GM20431 (cell line): ENCODE data around the gene NPAS2.

Experiments used
- in situ Hi-C: fragments of 300-500 bp; cut with MseI, MboI; formaldehyde crosslinking; loops from one replicate; pipeline ENCODE4 v1.15.0; 2020; ENCODE audit warnings: low sequenced_read_pairs; ENCODE audit not compliant: unreplicated experiment

Gene NPAS2

GRCh38 chr2:100852447-100852846 lies 32.5 kb downstream of the NPAS2 start:
- in situ Hi-C loops, result no loop called here

DNA sequence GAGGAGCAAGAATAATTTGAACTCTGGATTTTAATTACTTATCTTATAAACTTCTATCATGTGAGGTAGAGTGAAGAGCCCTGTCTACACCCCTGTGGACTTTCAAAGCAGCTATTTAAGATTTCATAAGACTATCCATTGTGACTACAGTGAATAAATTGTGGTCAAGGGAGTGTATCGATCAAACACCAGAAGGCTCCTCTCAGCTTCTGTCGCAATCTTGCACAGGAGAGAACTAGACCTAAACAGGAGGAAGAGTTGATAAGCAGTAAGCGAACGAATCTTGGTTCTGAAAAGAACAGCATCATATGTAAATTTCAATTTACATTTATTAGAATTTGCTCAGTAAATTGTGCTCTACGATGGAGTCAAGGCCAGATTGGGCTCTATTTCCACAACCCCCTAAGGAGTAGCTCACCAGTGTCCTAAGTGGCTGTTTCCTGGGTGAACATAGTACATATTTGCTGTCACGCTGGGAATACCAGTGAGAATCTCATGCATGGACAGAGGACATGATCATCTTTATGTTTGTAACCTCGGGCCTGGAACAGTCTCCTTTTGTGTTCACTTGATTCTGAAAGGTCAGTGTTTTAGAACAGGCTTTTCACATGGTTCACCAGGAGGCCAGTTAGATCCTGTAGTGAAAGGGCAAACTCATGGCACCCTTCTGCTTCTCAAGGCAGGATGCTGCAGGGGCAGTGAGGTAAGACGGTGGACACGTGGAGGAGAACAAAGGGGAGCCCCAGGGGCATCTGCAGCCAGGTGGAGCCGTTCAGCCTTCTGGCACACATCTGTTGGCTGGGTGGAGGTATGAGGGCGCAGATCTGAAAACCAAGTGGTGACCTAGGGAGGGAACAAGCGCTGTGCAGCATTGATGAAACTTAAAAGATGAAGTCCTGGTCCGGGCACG lies 33.3 kb downstream of the NPAS2 start:
- in situ Hi-C loops, result no loop called here

DNA sequence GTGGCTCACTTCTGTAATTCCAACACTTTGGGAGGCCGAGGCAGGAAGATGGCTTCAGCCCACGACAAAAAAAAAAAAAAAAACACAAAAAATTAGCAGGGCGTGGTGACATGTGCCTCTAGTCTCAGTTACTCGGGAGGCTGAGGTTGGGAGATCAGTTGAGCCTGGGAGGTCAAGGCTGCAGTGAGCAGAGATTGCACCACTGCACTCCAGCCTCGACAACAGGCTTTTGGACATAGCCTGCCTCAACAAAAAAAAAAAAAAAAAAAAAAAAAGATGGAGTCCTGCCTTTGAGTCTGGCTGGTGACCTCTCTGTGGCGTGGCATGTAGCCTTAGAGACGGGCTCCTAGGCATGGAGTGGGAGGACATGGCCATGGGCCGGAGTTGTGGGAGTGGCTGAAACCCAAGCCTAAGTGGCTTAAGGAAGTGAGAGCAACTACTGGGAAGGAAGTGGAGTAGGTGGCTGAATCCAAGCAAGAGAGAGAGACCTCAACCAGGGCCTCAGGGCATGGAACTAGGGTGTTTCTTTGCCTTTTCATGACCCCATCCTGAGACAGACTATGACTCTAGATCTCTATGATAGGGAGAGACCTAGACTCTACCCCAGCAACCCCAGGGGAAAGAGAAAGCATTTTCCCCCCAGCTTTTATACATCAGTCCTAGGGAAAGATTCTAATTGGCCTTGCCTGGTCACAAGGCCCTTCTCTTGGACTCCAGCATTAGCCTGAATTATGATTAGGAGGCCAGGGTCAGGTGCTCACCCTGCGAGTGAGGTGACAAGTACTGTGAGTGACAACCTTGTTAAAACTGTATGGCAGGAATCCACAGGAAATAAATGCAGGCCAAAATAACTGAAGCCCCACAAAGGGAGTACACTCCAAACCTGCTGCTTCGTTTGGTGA lies 34.2 kb downstream of the NPAS2 start:
- in situ Hi-C loops, result no loop called here

DNA sequence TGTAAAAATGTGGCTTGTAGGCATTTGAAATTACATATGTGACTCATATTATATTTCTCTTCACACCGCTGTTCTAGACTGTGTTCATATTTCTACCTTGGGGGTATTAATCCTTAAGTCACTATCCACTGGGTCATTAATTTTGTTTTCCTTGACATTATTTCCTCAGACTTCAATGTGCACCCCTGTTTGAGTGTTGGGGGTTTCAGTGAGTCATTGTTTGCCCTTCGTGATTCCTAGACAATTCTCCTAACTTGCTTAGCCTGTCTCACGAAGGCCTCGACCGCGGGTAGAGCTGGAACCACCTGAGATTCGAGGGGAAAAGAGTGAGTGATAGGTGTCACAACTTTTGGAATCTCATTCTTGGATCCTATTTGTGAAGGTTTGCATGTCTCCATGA lies 35.1 kb downstream of the NPAS2 start:
- in situ Hi-C loops, result no loop called here

GRCh38 chr2:100855606-100856005 lies 35.7 kb downstream of the NPAS2 start:
- in situ Hi-C loops, result no loop called here

DNA sequence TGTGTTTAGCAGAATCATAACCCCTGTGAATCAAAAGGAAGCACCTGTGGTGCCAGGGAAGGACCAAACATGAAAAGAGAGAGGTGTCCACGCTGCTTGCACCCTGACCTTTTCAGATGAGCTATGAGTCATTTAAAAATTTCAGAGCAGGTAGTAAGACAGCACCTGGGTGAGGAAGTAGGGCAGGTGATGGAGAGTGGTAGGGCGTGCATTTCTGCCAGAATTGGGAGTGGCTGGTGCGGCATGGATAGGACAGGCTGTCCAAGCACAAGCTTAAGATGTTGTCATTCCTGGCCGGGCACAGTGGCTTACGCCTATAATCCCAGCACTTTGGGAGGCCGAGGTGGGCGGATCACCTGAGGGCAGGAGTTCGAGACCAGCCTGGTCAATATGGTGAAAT lies 36.8 kb downstream of the NPAS2 start:
- in situ Hi-C loops, result no loop called here

DNA sequence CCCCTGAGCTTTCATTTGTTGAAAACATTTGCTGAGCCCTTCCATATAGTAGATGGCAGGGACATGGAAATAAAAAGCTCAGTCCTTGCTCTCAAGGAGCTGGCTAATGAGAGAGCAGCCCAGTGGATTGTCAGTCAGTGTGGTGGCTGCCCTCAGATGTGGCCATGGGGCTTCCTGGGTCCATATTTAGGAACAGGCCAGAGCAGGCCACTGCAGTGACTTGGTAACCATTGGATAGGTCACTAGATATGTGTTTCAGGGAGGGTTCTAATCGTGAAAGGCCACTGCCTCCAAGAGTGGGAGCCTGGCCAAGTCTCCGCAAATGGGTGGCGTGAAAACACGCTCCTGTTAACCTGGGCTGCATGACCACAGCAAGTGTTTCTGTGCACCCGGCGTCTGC lies 37.4 kb downstream of the NPAS2 start:
- in situ Hi-C loops, result no loop called here

DNA sequence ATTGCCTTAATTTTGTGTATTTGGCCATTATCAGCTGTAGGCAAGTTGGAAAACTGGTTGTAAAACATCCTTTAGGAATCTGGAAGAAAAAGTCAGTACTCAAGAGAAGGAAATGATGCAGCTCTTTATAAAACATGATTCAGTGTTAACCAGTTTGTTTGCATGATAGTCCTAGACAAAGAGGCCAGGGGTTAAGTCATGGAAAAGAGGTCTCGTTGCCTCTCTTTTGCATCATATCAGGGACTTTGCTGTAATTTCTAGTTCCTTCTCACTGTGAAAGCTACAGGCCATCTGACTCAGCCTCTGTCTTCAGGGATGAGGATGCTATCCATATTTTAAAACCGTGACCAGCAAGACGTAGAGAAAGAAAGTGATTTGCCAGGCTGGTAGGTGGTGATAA lies 38.0 kb downstream of the NPAS2 start:
- in situ Hi-C loops, result no loop called here

- in situ Hi-C loops, result no loop called here
Observed at GRCh38 chr2:100859902-100860301, 40.0 kb downstream of the NPAS2 start.

DNA sequence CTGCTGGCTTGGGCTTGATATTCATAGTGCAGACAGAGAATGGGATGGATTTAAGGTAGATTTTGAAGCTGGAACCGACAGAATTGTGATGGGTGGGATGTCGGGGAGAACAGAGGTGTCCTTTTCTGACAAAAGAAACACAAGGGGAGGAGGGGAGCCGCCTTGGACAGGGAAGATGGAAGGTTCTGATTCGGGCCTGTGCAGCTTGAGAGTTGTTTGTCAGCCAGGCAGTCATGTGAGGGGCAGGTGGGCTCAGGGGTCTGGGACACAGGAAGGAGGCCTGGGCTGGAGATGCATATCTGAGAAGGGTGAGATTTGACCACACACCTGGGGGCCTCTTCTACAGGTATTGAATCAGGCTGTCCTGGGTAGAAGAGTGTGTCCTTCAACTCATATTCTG lies 41.4 kb downstream of the NPAS2 start:
- in situ Hi-C loops, result no loop called here

DNA sequence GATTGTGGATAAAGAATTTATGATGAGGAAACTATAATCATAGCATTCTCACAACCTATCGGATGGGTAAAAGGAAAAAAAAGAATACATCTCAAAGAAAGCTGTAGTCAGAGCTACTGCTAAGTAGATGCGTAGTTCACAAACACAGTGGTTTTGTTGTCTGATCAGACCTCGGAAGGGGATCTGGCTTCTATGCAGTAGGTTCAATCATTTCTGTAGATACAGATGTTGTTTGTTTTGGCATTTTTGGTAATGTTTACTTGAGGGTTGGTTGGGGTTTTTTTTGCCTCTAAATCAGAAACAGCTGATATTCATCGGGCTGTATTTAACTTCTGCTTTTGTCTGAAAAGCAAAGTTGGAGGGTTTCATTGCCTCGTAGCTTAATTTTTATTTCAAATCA lies 42.1 kb downstream of the NPAS2 start:
- in situ Hi-C loops, result no loop called here

DNA sequence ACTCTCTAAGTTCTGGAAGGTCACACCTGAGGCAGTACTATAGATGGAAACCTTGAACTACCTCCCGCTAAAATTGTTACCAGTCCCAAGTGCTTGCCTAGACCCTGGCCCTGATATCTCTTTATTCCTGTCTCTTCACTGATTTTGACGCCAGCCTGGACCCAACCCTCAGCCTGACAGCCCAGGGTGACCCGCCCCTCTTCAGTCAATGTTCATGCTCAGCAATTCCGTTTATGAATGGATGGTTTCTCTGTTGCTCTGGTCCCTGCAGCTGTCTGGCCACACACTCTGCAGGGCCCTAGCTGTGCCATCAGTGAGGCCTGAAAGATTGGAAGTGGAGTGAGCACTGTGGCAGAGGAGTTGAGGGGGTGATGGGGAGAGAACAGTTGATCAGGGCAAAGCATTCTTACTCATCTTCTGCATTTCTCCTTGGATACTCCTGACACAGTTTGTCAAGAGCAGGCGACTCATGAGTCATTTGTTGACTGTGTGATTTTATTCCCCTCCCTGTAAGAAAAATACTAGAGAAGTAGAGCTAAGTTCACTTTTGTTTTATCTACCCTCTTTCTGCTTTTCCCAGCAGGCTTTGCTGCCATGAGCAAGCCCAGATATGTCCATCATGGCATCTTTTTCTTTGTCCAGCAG lies 46.0 kb downstream of the NPAS2 start:
- in situ Hi-C loops, result no loop called here

DNA sequence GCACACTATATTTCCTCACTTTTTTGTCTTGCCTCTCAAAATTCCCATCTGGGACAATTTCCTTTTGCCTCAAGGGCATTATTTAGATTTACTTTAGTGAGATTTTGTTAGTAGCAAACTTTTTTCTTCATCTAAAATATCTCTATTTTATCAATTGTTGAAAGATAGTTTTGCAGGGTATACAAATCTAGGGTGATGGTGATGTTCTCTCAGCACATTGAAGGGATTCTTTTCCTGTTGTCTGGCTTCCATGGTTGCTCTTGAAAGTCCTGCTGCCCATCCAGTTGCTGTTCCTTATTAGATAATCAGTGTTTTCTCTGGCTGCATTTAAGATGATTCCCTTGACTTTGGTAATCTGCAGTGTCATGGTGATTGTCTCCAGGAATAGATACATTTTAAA lies 48.1 kb downstream of the NPAS2 start:
- in situ Hi-C loops, result no loop called here

GRCh38 chr2:100869120-100869519 lies 49.2 kb downstream of the NPAS2 start:
- in situ Hi-C loops, result no loop called here

DNA sequence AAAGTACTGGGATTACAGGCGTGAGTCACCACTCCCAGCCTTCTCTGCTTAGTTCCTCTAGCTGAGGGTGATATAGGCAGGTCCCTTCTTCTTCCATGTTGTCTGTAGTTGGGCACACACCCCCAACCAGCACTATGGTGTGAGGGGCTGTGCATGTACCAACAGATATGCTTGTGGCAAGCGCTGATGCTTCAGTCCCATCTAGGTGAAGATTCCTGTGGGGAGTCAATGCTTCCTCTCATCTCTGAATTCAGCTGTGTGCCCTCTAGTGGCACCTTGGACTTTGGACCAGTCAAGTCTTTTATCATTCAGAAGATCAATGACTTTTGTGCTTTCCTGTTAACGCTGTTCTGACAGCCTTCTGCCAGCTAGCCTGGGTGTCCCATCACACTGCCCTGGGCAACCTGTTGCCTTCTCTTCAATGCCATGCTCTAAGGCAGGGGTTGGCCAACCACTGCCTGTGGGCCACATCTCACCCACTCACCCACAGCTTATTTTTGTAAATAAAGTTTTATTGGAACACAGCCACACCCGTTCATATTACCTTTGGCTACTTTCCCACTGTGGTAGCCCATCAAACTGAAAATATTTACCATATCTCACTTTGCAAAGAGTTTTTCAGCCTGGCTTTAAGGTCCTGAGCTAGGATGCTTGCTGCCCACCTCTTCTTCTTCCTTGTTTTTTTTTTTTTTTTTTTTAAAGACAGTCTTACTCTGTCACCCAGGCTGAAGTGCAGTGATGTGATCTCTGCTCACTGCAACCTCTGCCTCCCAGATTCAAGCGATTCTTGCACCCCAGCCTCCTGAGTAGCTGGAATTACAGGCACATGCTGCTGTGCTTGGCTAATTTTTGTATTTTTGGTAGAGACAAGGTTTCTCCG lies 51.0 kb downstream of the NPAS2 start:
- in situ Hi-C loops, result no loop called here

GRCh38 chr2:100875516-100876230 lies 55.7 kb downstream of the NPAS2 start:
- in situ Hi-C loops, result no loop called here

DNA sequence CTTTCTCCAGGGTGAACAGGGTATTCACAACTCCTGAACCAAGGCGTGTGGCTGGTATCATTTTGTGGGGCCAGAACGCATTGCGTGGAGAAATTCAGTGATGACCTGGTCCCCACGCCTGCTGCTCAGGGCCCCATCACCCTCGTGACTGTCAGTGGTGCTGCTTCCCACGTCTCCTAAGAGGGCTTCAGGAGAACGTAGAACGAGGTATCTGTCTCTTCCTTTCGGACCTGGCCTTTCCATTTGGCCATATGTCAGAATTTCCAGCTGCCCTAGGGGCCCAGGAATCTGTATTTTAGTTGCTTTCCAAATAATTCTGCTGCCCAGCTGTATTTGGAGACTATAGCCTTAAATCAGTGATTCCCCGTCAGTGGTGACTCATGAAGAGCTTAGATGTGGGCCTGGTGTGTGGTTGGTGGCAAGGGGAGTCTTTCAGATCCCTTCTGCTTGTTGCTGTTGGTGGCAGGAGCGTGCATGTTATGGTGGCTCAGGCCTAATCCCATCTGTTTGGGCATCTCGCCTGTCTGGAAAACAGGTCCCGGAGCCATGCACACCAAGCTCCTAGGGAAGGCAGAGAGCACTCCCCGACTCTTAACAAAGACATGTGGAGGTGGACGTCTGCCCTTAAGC lies 56.4 kb downstream of the NPAS2 start:
- in situ Hi-C loops, result no loop called here

DNA sequence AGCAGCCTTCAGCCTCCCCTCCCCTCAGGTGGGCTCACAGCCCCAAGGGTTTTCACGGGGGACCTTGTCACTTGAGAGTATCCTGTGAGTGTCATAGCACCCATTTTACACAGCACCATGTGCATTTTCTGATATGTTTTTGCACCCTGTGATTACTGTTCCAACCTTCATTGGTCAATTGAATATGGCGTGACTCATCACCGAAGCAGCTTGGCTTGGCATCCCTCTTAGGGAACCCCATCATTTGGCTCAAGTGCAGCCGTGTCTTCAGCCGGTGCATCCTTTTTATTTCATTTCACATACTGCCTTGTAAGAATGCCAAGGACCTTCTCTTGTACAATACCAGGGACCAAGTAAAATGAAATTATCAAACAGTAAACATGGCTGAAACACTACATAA lies 57.6 kb downstream of the NPAS2 start:
- in situ Hi-C loops, result no loop called here
